HG03565 (cell line): ENCODE measurements around the gene DACH1.

Experiments
- ATAC-seq: cut with Tn5 transposase; IDR thresholded peaks from one replicate; pipeline ENCODE4 v1.9.1; 2021; ENCODE audit warnings: mild to moderate bottlenecking, moderate library complexity; ENCODE audit not compliant: unreplicated experiment

Gene DACH1

GRCh38 chr13:71430681-71431080, 436.3 kb downstream of the DACH1 start:
- ATAC-seq = no peak

- ATAC-seq = no peak
These were observed 449.8 kb downstream of the DACH1 start for GRCh38 chr13:71417205-71417604.

GRCh38 chr13:71412231-71412630, 454.8 kb downstream of the DACH1 start:
- no peak for ATAC-seq

GRCh38 chr13:71408416-71408815, 458.6 kb downstream of the DACH1 start:
- no peak for ATAC-seq

- ATAC-seq = no peak
These were observed 467.3 kb downstream of the DACH1 start for GRCh38 chr13:71399631-71400215.

- no peak for ATAC-seq
These were observed 470.9 kb downstream of the DACH1 start for GRCh38 chr13:71396149-71396548.

- no peak for ATAC-seq
These were observed 472.0 kb downstream of the DACH1 start for GRCh38 chr13:71395053-71395452.

GRCh38 chr13:71394176-71394575, 472.8 kb downstream of the DACH1 start:
- no peak for ATAC-seq
